CD8-positive, alpha-beta memory T cell (primary cell): Measurements from ENCODE around the gene SCFD2. TPM values are rescaled to one million over a fixed set of nuclear protein-coding genes. Genes with fewer than 3 reads are reported as not detected.

Experiments
- CTCF ChIA-PET: fragments of 350-600 bp; sonication (Branson Sonifier 250); formaldehyde crosslinking; loops from one replicate; lab custom pipeline; 2021; ENCODE audit warnings: antibody characterized with exemption; lab: Charles Lee
- POLR2A ChIA-PET: fragments of 350-600 bp; sonication (Branson Sonifier 250); formaldehyde crosslinking; loops from one replicate; lab custom pipeline; 2021; ENCODE audit warnings: antibody characterized with exemption; lab: Charles Lee
- DNase-seq, 5 donors: peaks; one replicate each; pipeline versions ENCODE4 v3.0.0 to v3.0.0-alpha.2; 2020 to 2022; ENCODE audit warnings: mixed read lengths in 1 of 5
- H3K27ac ChIP-seq: one replicate; pipeline ENCODE4 v1.7.0; 2013; ENCODE audit warnings: low read depth, mild to moderate bottlenecking, low read length, moderate library complexity
- H3K27me3 ChIP-seq: 2 replicates; pipeline ENCODE4 v1.7.0; 2013; ENCODE audit warnings: low read length, mild to moderate bottlenecking; ENCODE audit not compliant: insufficient read depth, poor library complexity, severe bottlenecking
- H3K36me3 ChIP-seq: 2 replicates; pipeline ENCODE4 v1.7.0; 2013; ENCODE audit warnings: mild to moderate bottlenecking, low read length, moderate library complexity; ENCODE audit not compliant: insufficient read depth
- H3K4me1 ChIP-seq: 2 replicates; pipeline ENCODE4 v1.7.0; 2013; ENCODE audit warnings: mild to moderate bottlenecking, low read length, moderate library complexity; ENCODE audit not compliant: insufficient read depth
- H3K4me3 ChIP-seq: 2 replicates; pipeline ENCODE4 v1.7.0; 2013; ENCODE audit warnings: mild to moderate bottlenecking, low read length
- H3K9me3 ChIP-seq: 2 replicates; pipeline ENCODE4 v1.7.0; 2013; ENCODE audit warnings: mild to moderate bottlenecking, low read length
- H3K27ac Mint-ChIP-seq, 8 donors: one replicate each; pipeline ENCODE4 v1.8.0; 2020 to 2021; ENCODE audit warnings: mixed read lengths in 8 of 8, mild to moderate bottlenecking in 6 of 8, inconsistent platforms in 3 of 8, moderate library complexity in 3 of 8
- H3K27me3 Mint-ChIP-seq, 2 donors: one replicate each; pipeline ENCODE4 v1.8.0; 2020 to 2021; ENCODE audit warnings: mixed read lengths in 2 of 2, mild to moderate bottlenecking in 1 of 2, moderate library complexity in 1 of 2
- H3K36me3 Mint-ChIP-seq, 3 donors: one replicate each; pipeline ENCODE4 v1.8.0; 2020 to 2021; ENCODE audit warnings: mixed read lengths in 3 of 3, inconsistent platforms in 1 of 3, mild to moderate bottlenecking in 1 of 3
- H3K4me1 Mint-ChIP-seq, 3 donors: one replicate each; pipeline ENCODE4 v1.8.0; 2020 to 2021; ENCODE audit warnings: mixed read lengths in 3 of 3, inconsistent platforms in 1 of 3, mild to moderate bottlenecking in 1 of 3
- H3K4me3 Mint-ChIP-seq, 7 donors: one replicate each; pipeline ENCODE4 v1.8.0; 2020 to 2021; ENCODE audit warnings: mixed read lengths in 7 of 7, mild to moderate bottlenecking in 6 of 7, moderate library complexity in 4 of 7, inconsistent platforms in 2 of 7
- H3K9me3 Mint-ChIP-seq, 5 donors: one replicate each; pipeline ENCODE4 v1.8.0; 2020 to 2022; ENCODE audit warnings: mixed read lengths in 5 of 5, mild to moderate bottlenecking in 3 of 5, moderate library complexity in 2 of 5, inconsistent platforms in 1 of 5
- polyA plus RNA-seq: library from polyadenylated mRNA; unstranded; fragments of 300-500 nt; fragmentation: Illumina TruSeq; gene quantifications from one replicate; pipeline ENCODE4 v1.2.3, GENCODE V29; 2021
- total RNA-seq, 2 experiments: library from RNA; stranded (reverse); gene quantifications; one replicate each; pipeline ENCODE4 v1.2.3, GENCODE V29; 2021

SCFD2 gene
- total and polyA plus RNA-seq, 3 experiments from 2014 or later: 18.1 to 29.1 (median 25.7) TPM

- POLR2A ChIA-PET: no interaction called here
- CTCF ChIA-PET: no interaction called here
Measured at GRCh38 chr4:53120778-53121177, 245.1 kb downstream of the SCFD2 start.

GRCh38 chr4:53119680-53120079 lies 246.2 kb downstream of the SCFD2 start:
- no peak overlapping the region for H3K4me3 ChIP-seq
- DNase-seq: no peak
- H3K4me1 Mint-ChIP-seq: peaks cover 15 to 20% (median 19%) of the 10 kb centered on the region in 3 donors
- H3K27ac ChIP-seq: no peak overlapping the region
- no peak overlapping the region for H3K4me3 Mint-ChIP-seq
- no peaks in the 10 kb centered on the region for H3K4me1 ChIP-seq
- no peak overlapping the region for H3K27ac Mint-ChIP-seq
- H3K9me3 Mint-ChIP-seq: no peaks in the 10 kb centered on the region
- ChIA-PET POLR2A (no interaction called here), CTCF (no interaction called here)
- H3K9me3 ChIP-seq: no peaks in the 10 kb centered on the region
- H3K27me3 ChIP-seq: no peaks in the 10 kb centered on the region
- no peaks in the 10 kb centered on the region for H3K27me3 Mint-ChIP-seq
- no peaks in the 10 kb centered on the region for H3K36me3 ChIP-seq
- peaks cover 1 to 26% (median 5%) of the 10 kb centered on the region in 3 donors for H3K36me3 Mint-ChIP-seq

More at GRCh38 chr4:53120778-53121177, 245.1 kb downstream of the SCFD2 start:
- no peaks in the 10 kb centered on the region for H3K9me3 ChIP-seq
- Mint-ChIP-seq H3K4me3 (no peak overlapping the region), H3K9me3 (no peaks in the 10 kb centered on the region), H3K4me1 (peaks cover 15 to 20% (median 19%) of the 10 kb centered on the region in 3 donors), H3K27ac (peak overlapping the region in 2 of 8 donors; percentile 2 to 11), H3K36me3 (peaks cover 0 to 18% (median 8%) of the 10 kb centered on the region in 3 donors), H3K27me3 (no peaks in the 10 kb centered on the region)
- DNase-seq: no peak
- H3K27ac ChIP-seq: no peak overlapping the region
- no peak overlapping the region for H3K4me3 ChIP-seq
- H3K36me3 ChIP-seq: no peaks in the 10 kb centered on the region
- H3K27me3 ChIP-seq: no peaks in the 10 kb centered on the region
- no peaks in the 10 kb centered on the region for H3K4me1 ChIP-seq

- Histone ChIP-seq H3K27ac (no peak overlapping the region), H3K27me3 (no peaks in the 10 kb centered on the region), H3K36me3 (no peaks in the 10 kb centered on the region), H3K4me1 (no peaks in the 10 kb centered on the region), H3K4me3 (no peak overlapping the region), H3K9me3 (no peaks in the 10 kb centered on the region)
- no peak overlapping the region for H3K4me3 Mint-ChIP-seq
- H3K27me3 Mint-ChIP-seq: no peaks in the 10 kb centered on the region
- H3K9me3 Mint-ChIP-seq: no peaks in the 10 kb centered on the region
- peak overlapping the region in 1 of 8 donors; percentile 36 for H3K27ac Mint-ChIP-seq
- DNase-seq: no peak
- ChIA-PET CTCF (no interaction called here), POLR2A (no interaction called here)
- H3K36me3 Mint-ChIP-seq: peaks cover 5 to 27% (median 9%) of the 10 kb centered on the region in 3 donors
- peaks cover 15 to 20% (median 19%) of the 10 kb centered on the region in 3 donors for H3K4me1 Mint-ChIP-seq
Measured at GRCh38 chr4:53118676-53119075, 247.2 kb downstream of the SCFD2 start.

- Histone ChIP-seq H3K27ac (no peak overlapping the region), H3K4me3 (no peak overlapping the region), H3K36me3 (no peaks in the 10 kb centered on the region), H3K9me3 (no peaks in the 10 kb centered on the region), H3K27me3 (no peaks in the 10 kb centered on the region), H3K4me1 (no peaks in the 10 kb centered on the region)
- peaks cover 6 to 41% (median 10%) of the 10 kb centered on the region in 3 donors for H3K36me3 Mint-ChIP-seq
- no peak overlapping the region for H3K4me3 Mint-ChIP-seq
- H3K27me3 Mint-ChIP-seq: no peaks in the 10 kb centered on the region
- DNase-seq: no peak
- H3K4me1 Mint-ChIP-seq: peaks cover 15 to 20% (median 19%) of the 10 kb centered on the region in 3 donors
- POLR2A ChIA-PET: no interaction called here
- no peaks in the 10 kb centered on the region for H3K9me3 Mint-ChIP-seq
- peak overlapping the region in 2 of 8 donors; percentile 4 to 17 for H3K27ac Mint-ChIP-seq
- CTCF ChIA-PET: no interaction called here
Measured at GRCh38 chr4:53116954-53117353, 248.9 kb downstream of the SCFD2 start.

- Mint-ChIP-seq H3K4me3 (no peak overlapping the region), H3K27me3 (no peaks in the 10 kb centered on the region), H3K9me3 (peaks cover 0 to 22% (median 9%) of the 10 kb centered on the region in 5 donors), H3K4me1 (peaks cover 16 to 20% (median 19%) of the 10 kb centered on the region in 3 donors), H3K27ac (no peak overlapping the region), H3K36me3 (peaks cover 12 to 60% (median 14%) of the 10 kb centered on the region in 3 donors)
- Histone ChIP-seq H3K9me3 (no peaks in the 10 kb centered on the region), H3K36me3 (no peaks in the 10 kb centered on the region), H3K27ac (no peak overlapping the region), H3K4me1 (no peaks in the 10 kb centered on the region), H3K27me3 (no peaks in the 10 kb centered on the region), H3K4me3 (no peak overlapping the region)
- DNase-seq: no peak
- ChIA-PET CTCF (no interaction called here), POLR2A (no interaction called here)
Measured at GRCh38 chr4:53113431-53114225, 252.2 kb downstream of the SCFD2 start.

- Histone ChIP-seq H3K9me3 (no peaks in the 10 kb centered on the region), H3K4me1 (no peaks in the 10 kb centered on the region), H3K36me3 (no peaks in the 10 kb centered on the region), H3K27ac (no peak overlapping the region), H3K4me3 (no peak overlapping the region), H3K27me3 (no peaks in the 10 kb centered on the region)
- peak overlapping the region in 1 of 8 donors; percentile 11 for H3K27ac Mint-ChIP-seq
- no peaks in the 10 kb centered on the region for H3K27me3 Mint-ChIP-seq
- H3K4me3 Mint-ChIP-seq: no peak overlapping the region
- peaks cover 0 to 35% (median 13%) of the 10 kb centered on the region in 5 donors for H3K9me3 Mint-ChIP-seq
- no peak for DNase-seq
- ChIA-PET POLR2A (no interaction called here), CTCF (no interaction called here)
- H3K36me3 Mint-ChIP-seq: peaks cover 8 to 64% (median 11%) of the 10 kb centered on the region in 3 donors
- H3K4me1 Mint-ChIP-seq: peaks cover 0 to 9% (median 2%) of the 10 kb centered on the region in 3 donors
Measured at GRCh38 chr4:53105313-53105712, 260.5 kb downstream of the SCFD2 start.

- CTCF ChIA-PET: no interaction called here
- H3K36me3 Mint-ChIP-seq: peaks cover 7 to 62% (median 13%) of the 10 kb centered on the region in 3 donors
- H3K4me3 Mint-ChIP-seq: no peak overlapping the region
Measured at GRCh38 chr4:53103481-53103880, 262.4 kb downstream of the SCFD2 start.

GRCh38 chr4:53101191-53101581 lies 264.7 kb downstream of the SCFD2 start:
- Mint-ChIP-seq H3K27me3 (no peaks in the 10 kb centered on the region), H3K9me3 (peaks cover 5 to 23% (median 10%) of the 10 kb centered on the region in 5 donors), H3K36me3 (peaks cover 7 to 43% (median 8%) of the 10 kb centered on the region in 3 donors), H3K4me1 (no peaks in the 10 kb centered on the region), H3K27ac (no peak overlapping the region), H3K4me3 (no peak overlapping the region)
- no peak overlapping the region for H3K27ac ChIP-seq
- no peaks in the 10 kb centered on the region for H3K4me1 ChIP-seq
- DNase-seq: no peak
- H3K36me3 ChIP-seq: no peaks in the 10 kb centered on the region
- CTCF ChIA-PET: no interaction called here
- H3K4me3 ChIP-seq: no peak overlapping the region
- no peaks in the 10 kb centered on the region for H3K9me3 ChIP-seq
- no peaks in the 10 kb centered on the region for H3K27me3 ChIP-seq
- POLR2A ChIA-PET: no interaction called here

More at GRCh38 chr4:53103481-53103880, 262.4 kb downstream of the SCFD2 start:
- Histone ChIP-seq H3K4me3 (no peak overlapping the region), H3K36me3 (no peaks in the 10 kb centered on the region), H3K27me3 (no peaks in the 10 kb centered on the region), H3K4me1 (no peaks in the 10 kb centered on the region), H3K27ac (no peak overlapping the region), H3K9me3 (no peaks in the 10 kb centered on the region)
- POLR2A ChIA-PET: no interaction called here
- H3K27ac Mint-ChIP-seq: no peak overlapping the region
- H3K9me3 Mint-ChIP-seq: peaks cover 6 to 30% (median 6%) of the 10 kb centered on the region in 5 donors
- H3K4me1 Mint-ChIP-seq: peaks cover 0 to 9% (median 2%) of the 10 kb centered on the region in 3 donors
- DNase-seq: no peak
- H3K27me3 Mint-ChIP-seq: no peaks in the 10 kb centered on the region
